GM18498 (cell line): ENCODE data around the gene BMP4.
"Not testable (repeated sequence)": the region's sequence is repeated elsewhere in the genome, so short reads cannot be mapped to it uniquely, and the experiment has no call there.

Source experiments
- ATAC-seq: cut with Tn5 transposase; IDR thresholded peaks from one replicate; pipeline ENCODE4 v1.9.1; 2021; ENCODE audit warnings: mild to moderate bottlenecking, moderate library complexity; ENCODE audit not compliant: unreplicated experiment

The BMP4 gene

GRCh38 chr14:53956427-53957201, at the start of gene BMP4:
Gene BMP4, minus strand, starts transcription at chr14:53956825. Its CDS starts 4,603 bp downstream, at chr14:53952222.
- ATAC-seq, result no peak

DNA sequence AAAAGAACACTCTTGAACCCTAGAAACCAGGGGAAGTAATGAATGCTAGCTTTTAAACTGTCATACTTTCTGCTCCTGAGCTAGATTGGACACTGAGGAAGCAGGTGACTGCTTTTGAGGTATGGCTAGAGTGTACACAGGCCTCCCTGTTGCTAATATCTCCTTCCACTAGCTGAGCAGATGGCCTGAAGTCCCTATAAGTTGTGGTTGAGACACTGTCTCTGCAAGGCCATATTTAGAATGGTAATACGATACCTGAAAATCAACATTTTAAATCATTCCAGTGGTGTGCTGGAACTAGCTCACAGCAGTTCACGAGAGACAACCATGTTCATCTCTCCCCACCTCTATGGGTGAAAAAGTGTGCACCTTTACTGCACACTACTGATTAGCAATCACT, 46.4 kb upstream of the BMP4 start:
- no peak for ATAC-seq

DNA sequence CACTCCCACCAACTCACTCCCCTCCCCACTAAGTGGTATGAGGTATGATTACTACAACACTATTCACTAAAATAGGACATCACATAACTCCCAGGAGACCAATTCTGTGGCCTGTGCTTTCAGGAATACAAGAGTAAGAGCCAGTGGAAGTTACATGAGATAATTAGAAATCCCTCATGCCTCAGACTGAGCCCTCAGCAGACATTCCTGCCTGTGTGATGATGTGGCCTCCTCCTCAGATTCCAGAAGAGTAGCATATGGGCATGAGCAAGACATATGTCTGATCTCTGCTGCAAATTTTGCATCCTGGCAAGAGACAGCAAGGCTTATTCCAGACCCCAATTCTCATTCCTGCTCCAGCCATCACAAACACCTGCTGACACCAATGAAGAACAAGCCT, 46.0 kb upstream of the BMP4 start:
- no peak for ATAC-seq

DNA sequence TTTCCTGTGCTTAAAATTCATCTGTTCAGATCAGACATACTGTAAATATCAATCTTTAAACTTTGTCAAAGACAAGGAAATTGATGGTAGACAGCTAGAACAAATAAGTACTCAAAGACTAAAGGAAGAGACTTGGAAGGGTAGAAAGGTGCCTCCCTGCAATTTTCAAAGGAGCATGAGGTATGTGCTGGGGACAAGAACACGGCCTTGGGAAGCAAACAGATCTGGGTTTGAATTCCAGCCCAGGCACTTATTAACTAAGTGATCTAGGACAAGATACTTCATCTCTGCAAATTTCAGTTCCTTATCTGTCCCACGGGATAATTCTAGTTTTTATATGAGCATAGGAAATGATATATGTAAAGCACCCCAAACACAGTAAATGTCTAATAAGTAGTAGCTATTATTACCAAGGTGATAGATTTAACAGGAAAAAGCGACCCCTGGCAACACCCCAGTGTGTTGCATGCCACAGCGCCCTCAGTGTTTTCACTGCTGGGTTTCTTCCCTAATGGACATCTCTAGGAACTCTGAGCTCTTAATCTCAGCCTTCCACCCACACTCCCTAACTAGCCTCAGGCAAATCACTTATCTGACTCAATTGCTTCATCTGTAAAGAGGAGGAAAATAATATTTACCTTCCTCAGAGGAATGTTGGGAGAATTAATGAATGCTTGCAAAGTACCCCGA, 44.7 kb upstream of the BMP4 start:
- ATAC-seq, result no peak

GRCh38 chr14:54000341-54000811, 43.8 kb upstream of the BMP4 start:
- no peak for ATAC-seq

DNA sequence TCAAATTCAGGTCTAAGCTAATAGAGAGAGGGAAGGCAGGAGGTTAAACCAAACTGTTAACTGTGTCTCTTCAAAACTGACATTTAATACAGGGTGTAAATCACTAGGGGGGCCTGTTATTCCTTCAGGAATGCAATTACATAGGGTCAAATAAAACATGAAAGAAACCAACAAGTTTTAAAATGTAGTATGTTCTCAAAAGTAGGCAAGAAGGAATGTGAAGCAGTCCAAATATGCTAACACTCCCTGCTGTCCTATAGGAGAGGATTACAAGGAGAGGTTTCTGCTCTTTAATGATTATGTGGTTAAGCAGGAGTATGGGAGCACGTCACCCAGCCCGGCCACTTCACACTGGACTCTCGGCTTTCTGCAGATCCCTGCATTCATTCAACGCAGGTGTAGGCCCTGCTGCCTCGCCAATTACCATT, 42.5 kb upstream of the BMP4 start:
- no peak for ATAC-seq

DNA sequence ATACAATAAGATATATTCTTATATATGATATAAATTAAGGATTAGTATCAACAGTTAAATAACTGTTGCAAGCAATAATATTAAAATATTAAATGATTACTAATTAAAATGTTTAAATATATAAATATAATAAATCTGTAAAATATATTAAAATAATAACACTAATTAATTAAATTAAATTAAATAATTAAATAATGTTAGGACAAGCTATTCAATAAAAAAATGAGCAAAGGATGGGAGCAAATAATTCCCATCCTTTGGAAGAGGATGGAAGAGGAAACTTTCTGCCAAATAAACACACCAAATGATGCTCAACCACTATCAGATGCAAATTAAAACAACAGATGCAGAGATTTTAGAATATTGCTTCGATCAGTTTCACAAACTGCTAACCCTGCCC, 39.4 kb upstream of the BMP4 start:
- ATAC-seq, result no peak

DNA sequence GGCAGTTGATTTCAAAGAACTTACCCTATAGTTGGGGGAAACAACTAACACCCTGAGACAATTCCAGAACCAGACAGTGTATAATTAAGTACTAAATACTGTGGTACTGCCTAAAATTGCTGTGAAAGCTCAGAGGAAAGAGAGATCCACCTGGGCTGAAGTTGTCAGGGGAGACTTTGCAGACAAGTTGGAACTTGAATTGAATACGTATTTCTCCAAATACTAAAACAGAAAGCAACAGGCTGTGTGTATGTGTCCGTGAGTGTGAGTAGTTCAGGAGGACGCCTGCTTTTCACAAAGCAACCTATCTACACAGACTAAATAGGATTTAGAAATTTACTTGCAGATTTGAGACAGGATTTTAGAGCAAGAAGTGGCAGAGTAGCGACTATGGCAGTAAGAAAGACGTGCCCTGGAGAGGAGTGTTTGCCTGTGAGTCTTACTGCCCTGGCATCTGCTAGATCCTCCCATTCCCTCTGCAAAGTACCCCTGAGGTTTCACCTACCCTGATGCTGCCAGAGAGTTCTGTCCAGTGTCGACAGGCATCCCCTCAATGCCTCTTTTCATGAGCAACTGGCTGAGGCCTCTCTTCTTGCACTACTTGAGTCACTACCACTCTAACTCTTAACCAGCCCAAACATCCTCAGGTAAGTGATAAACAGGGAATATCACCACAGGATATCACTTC, 37.4 kb upstream of the BMP4 start:
- no peak for ATAC-seq

- no peak for ATAC-seq
Observed at GRCh38 chr14:53990978-53991377, 34.4 kb upstream of the BMP4 start.

- ATAC-seq, result not testable (repeated sequence)
Observed at GRCh38 chr14:53986718-53987117, 30.1 kb upstream of the BMP4 start.

DNA sequence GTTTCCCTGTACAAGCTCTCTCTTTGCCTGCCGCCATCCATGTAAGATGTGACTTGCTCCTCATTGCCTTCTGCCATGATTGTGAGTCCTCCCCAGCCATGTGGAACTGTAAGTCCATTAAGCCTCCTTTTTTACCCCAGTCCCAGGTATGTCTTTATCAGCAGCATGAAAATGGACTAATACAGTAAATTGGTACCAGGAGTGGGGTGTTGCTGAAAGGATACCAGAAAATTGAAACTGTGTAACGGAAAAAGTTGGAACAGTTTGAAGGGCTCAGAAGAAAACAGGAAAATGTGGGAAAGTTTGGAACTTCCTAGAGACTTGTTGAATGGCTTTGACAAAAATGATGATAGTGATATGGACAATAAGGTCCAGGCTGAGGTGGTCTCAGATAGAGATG, 28.3 kb upstream of the BMP4 start:
- ATAC-seq, result not testable (repeated sequence)

DNA sequence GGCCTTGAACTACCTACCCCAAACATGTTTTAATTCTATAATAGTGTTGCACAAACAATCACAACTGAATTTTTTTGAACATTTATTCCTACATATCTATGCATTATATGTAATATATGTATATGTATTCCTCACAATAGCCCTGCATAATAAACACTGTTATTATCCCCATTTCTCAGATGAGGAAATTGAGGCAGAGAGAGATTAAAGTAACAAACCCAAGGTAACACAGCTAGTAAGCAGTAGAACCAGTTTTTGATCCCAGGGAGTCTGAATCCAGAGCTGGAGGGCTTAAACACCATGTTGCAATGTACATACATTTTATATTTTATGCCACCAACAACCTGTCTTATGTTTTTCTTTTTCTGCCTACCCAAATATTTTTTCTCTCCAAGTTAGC, 26.5 kb upstream of the BMP4 start:
- no peak for ATAC-seq

- ATAC-seq, result no peak
Observed at GRCh38 chr14:53982546-53982945, 25.9 kb upstream of the BMP4 start.

DNA sequence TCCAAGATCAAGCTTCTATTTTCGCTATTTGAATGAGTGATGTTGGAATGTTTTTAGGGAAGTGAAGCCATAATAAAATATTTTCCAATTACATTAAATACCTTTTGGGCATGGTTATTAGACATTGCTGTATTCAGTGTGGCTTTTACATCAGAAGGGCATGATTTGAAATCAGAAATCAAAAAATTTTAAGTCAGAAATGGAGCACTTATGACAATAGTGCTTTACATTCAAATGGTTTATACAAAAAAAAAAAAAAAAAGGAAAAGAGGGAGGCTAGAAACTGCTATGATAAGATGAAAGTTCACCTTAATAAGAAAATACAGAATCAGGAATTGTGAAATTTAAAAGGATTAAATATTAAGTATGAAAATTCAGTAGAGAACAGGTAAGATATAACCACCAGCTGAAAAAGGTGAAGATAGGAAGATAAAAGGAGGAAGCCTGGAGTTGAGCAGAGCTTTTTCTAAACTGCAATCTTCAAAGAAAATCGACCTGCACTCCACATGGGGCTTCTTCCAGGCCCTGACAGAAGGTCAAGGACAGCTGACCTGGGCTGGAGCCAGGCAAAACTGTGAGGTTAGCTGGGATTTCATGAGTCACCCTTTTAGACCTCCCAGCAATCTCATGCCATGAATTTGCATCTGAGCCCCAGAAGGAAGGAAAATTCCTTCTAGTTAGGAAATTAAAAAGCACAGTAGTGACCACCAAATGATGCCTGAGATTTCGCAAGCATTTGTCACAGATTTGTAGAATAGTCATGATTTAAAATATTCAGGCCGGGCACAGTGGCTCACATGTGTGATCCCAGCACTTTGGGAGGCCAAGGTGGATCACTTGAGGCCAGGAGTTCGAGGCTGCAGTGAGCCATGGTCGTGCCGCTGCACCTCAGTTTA, 23.4 kb upstream of the BMP4 start:
- no peak for ATAC-seq

GRCh38 chr14:53979113-53979681, 22.6 kb upstream of the BMP4 start:
- ATAC-seq, result no peak

GRCh38 chr14:53978194-53978593, 21.6 kb upstream of the BMP4 start:
- no peak for ATAC-seq

- no peak for ATAC-seq
Observed at GRCh38 chr14:53975444-53975843, 18.8 kb upstream of the BMP4 start.

- no peak for ATAC-seq
Observed at GRCh38 chr14:53971521-53971920, 14.9 kb upstream of the BMP4 start.

GRCh38 chr14:53969326-53969725, 12.7 kb upstream of the BMP4 start:
- ATAC-seq, result no peak

DNA sequence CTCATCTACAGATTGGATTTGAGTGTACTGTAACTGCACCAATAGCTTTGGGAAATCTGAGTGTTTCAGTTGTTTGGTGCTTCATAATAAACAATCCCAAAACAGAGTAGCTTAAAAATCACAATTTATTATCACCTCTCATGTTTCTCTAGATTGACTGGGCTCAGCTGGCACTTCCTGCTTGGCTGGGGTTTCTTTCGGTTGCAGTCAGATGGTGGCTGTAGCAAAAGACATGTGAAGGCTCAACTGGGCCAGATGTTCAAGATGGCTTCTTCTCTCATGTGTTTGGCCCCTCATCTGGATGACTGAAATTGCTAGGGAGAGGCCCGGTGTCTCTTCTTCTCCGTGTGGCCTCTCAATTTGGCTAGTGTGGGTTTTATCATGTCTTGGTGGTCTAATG, 12.1 kb upstream of the BMP4 start:
- ATAC-seq, result no peak
